DOHH2 (cell line): ENCODE data around the gene IGBP1.

Experiments used
- CTCF ChIP-seq: fragments of 200-600 bp; sonication (generic); IDR thresholded peaks from one replicate; pipeline ENCODE4 v1.5.1; 2014; ENCODE audit warnings: antibody characterized with exemption, mild to moderate bottlenecking, low read depth, low read length; ENCODE audit not compliant: poor library complexity, severe bottlenecking
- EZH2phosphoT487 ChIP-seq: fragments of 200-600 bp; sonication (generic); IDR thresholded peaks from 2 replicates; pipeline ENCODE4 v1.6.1; 2017; ENCODE audit warnings: borderline replicate concordance, mild to moderate bottlenecking, antibody characterized with exemption, low read length, moderate library complexity, mixed read lengths

GRCh38 chrX:70105229-70105628, 28.0 kb upstream of the IGBP1 start:
- TF ChIP-seq CTCF, result no peak
- no peak for TF ChIP-seq EZH2phosphoT487
